BJ (cell line): ENCODE data around the gene SCAF4. TPM values are rescaled to one million over a fixed set of nuclear protein-coding genes. Genes with fewer than 3 reads are reported as not detected.
"Not testable (repeated sequence)": the region's sequence is repeated elsewhere in the genome, so short reads cannot be mapped to it uniquely, and the experiment has no call there.

ENCODE experiments used
- CTCF ChIA-PET: fragments of 350-600 bp; formaldehyde crosslinking; extraction: SDS; loops from one replicate; lab custom pipeline; 2021; ENCODE audit warnings: antibody characterized with exemption, inconsistent platforms; lab: Yijun Ruan, JAX
- POLR2A ChIA-PET: fragments of 300-600 bp; sonication (Branson Sonifier 250); formaldehyde crosslinking; extraction: SDS; loops from one replicate; lab custom pipeline; 2021; ENCODE audit warnings: antibody characterized with exemption; lab: Charles Lee
- DNase-seq: peaks from one replicate; pipeline ENCODE4 v3.0.0-alpha.2; 2011; ENCODE audit warnings: low read depth
- H3K27me3 ChIP-seq: 2 replicates; pipeline ENCODE4 v1.6.0; 2011; ENCODE audit warnings: low read length; ENCODE audit not compliant: control insufficient read depth, insufficient read depth
- H3K36me3 ChIP-seq: 2 replicates; pipeline ENCODE4 v1.5.1; 2011; ENCODE audit warnings: low read length; ENCODE audit not compliant: control insufficient read depth, insufficient read depth
- H3K4me3 ChIP-seq: 2 replicates; pipeline ENCODE4 v1.5.1; 2011; ENCODE audit warnings: low read depth, mild to moderate bottlenecking, control low read depth, low read length
- CTCF ChIP-seq: IDR thresholded peaks from 2 replicates; pipeline ENCODE4 v1.5.1; 2011; ENCODE audit warnings: low read depth, mild to moderate bottlenecking, control low read depth, inconsistent platforms, low read length, moderate library complexity; ENCODE audit not compliant: insufficient read depth
- polyA plus RNA-seq: library from polyadenylated mRNA; depleted of rRNA; stranded (reverse); fragments of >200 nt; gene quantifications from 2 replicates; pipeline ENCODE4 v1.2.3, GENCODE V29; 2011

SCAF4 gene
- polyA plus RNA-seq, 1 experiment, result 4.1 TPM

GRCh38 chr21:31772674-31773555 is 41.0 kb upstream of the SCAF4 start:
- no peaks in the 10 kb centered on the region for H3K36me3 ChIP-seq
- no peaks in the 10 kb centered on the region for H3K27me3 ChIP-seq
- no peak for TF ChIP-seq CTCF
- DNase-seq, result no peak
- ChIA-PET CTCF (interaction anchor here (1.1 to 1.7 kb wide), 3 partner anchors 13 to 484 kb away, joined by 3 to 11 read pairs (median 5); no protein-coding TSS in a partner anchor), POLR2A (no interaction called here)
- H3K4me3 ChIP-seq, result no peak overlapping the region

DNA sequence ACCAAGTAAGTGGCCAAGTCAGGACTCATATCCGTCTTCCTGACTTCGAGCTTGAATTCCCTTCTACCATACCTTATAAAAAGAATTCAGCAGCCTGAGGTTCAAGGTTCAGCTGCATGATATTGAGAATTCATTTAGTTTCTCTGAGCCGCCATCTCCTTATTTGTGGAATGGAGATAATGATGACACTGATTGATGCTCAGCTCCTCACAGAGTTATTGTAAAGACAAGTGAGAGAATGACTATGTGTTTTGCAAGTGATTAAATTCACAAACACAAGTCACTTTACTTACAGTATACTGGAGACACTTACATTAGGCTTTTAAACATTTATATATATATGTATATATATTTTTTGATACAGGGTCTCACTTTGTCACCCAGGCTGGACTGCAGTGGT is 39.8 kb upstream of the SCAF4 start:
- H3K27me3 ChIP-seq, result no peaks in the 10 kb centered on the region
- H3K4me3 ChIP-seq, result no peak overlapping the region
- TF ChIP-seq CTCF, result no peak
- POLR2A ChIA-PET, result no interaction called here
- CTCF ChIA-PET, result interaction anchor here (0.6 to 1.7 kb wide), 3 partner anchors 14 to 94 kb away, joined by 4 to 11 read pairs (median 5); no protein-coding TSS in a partner anchor
- no peaks in the 10 kb centered on the region for H3K36me3 ChIP-seq
- no peak for DNase-seq

DNA sequence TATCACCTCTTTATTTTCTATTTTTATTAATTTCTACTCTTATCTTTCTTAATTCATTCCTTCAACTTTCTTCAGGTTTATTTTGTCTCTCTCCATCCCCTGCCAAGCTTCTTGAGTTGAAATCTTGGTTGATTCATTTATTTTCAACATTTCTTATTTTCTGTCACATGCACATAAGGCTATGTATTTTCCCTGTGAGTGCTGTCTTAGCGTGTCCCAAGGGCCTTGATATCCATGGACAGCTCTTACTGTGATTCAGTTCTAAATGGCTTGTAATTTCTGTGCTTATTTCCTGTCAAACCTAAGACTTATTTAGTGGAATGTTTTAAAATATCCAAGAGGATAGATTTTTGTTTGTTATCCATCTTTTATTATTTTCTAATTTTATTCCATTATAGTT is 36.8 kb upstream of the SCAF4 start:
- POLR2A ChIA-PET, result no interaction called here
- no peak for TF ChIP-seq CTCF
- no peaks in the 10 kb centered on the region for H3K36me3 ChIP-seq
- CTCF ChIA-PET, result no interaction called here
- H3K4me3 ChIP-seq, result no peak overlapping the region
- no peak for DNase-seq
- no peaks in the 10 kb centered on the region for H3K27me3 ChIP-seq

DNA sequence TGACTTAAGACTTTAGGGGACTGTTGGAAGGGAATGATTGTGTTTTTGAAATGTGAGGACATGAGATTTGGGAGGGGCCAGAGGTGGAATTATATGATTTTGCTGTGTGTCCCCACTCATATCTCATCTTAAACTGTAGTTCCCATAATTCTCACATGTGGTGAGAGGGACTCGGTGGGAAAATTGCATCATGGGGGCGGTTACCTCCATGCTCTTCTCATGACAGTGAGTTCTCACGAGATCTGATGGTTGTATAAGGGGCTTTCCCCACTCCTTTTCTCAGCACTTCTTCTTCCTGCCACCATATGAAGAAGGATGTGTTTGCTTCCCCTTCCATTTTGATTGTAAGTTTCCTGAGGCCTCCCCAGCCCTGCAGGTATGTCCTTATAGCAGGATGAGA is 35.0 kb upstream of the SCAF4 start:
- Histone ChIP-seq H3K4me3 (no peak overlapping the region), H3K36me3 (no peaks in the 10 kb centered on the region), H3K27me3 (no peaks in the 10 kb centered on the region; the same call in 1 of the 2 replicates)
- CTCF ChIA-PET, result no interaction called here
- no peak for DNase-seq
- POLR2A ChIA-PET, result no interaction called here
- no peak for TF ChIP-seq CTCF

DNA sequence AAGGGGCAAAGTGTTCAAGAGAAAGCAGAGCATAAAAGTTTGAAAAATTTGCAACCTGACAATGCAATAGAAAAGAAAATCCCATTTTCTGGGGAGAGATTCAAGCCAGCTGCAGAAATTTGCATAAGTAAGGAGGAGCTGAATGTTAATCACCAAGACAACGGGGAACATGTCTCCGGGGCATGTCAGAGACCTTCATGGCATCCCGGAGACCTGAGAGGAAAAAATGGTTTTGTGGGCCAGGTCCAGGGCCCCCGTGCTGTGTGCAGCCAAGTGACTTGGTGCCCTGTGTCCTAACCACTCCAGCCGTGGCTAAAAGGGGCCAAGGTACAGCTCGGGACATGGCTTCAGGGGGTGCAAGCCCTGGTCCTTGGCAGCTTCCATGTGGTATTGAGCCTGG is 33.9 kb upstream of the SCAF4 start:
- POLR2A ChIA-PET, DNase-seq, H3K36me3 ChIP-seq, H3K4me3 ChIP-seq, CTCF ChIA-PET, H3K27me3 ChIP-seq: not testable (repeated sequence)
